OCI-LY3 (cell line): ENCODE results near the gene DNAH17.

ENCODE experiments used
- H2AFZ ChIP-seq: fragments of 200-600, 300-600 bp; shearing (Covaris generic); 2 replicates; pipeline ENCODE4 v1.6.0; 2014; ENCODE audit warnings: antibody characterized with exemption, low read depth, low read length
- H3K27ac ChIP-seq: fragments of 200-600, 300-600 bp; sonication (generic); 2 replicates; pipeline ENCODE4 v1.5.1; 2014; ENCODE audit warnings: mild to moderate bottlenecking, low read length, moderate library complexity, mixed read lengths
- H3K27me3 ChIP-seq: fragments of 200-600, 300-600 bp; sonication (generic); 2 replicates; pipeline ENCODE4 v1.6.1; 2014; ENCODE audit warnings: low read depth, low read length, mixed read lengths
- H3K36me3 ChIP-seq: fragments of 200-600, 300-600 bp; sonication (generic); replicated peaks from 2 replicates; pipeline ENCODE3; 2014; ENCODE audit warnings: low read depth, low read length, mixed read lengths
- H3K4me1 ChIP-seq: fragments of 300-600, 200-600 bp; sonication (generic); 2 replicates; pipeline ENCODE4 v1.6.1; 2014; ENCODE audit warnings: low read length, mixed read lengths
- H3K4me2 ChIP-seq: fragments of 200-600, 300-600 bp; sonication (generic); 2 replicates; pipeline ENCODE4 v1.6.1; 2014; ENCODE audit warnings: low read length, mixed read lengths
- H3K4me3 ChIP-seq: fragments of 300-600, 200-600 bp; sonication (generic); 2 replicates; pipeline ENCODE4 v1.5.1; 2014; ENCODE audit warnings: antibody characterized with exemption, mild to moderate bottlenecking, low read length, moderate library complexity
- H3K79me2 ChIP-seq: fragments of 300-600, 200-600 bp; shearing (Covaris generic); 2 replicates; pipeline ENCODE4 v1.6.1; 2014; ENCODE audit warnings: mild to moderate bottlenecking, low read length, mixed read lengths
- H3K9ac ChIP-seq: fragments of 300-600, 200-600 bp; shearing (Covaris generic); 2 replicates; pipeline ENCODE4 v1.6.0; 2014; ENCODE audit warnings: mild to moderate bottlenecking, low read length, moderate library complexity
- H3K9me3 ChIP-seq: fragments of 200-600, 300-600 bp; shearing (Covaris generic); 2 replicates; pipeline ENCODE4 v1.6.1; 2014; ENCODE audit warnings: low read length, mixed read lengths; ENCODE audit not compliant: insufficient read depth
- H4K20me1 ChIP-seq: fragments of 200-600, 300-600 bp; sonication (generic); 2 replicates; pipeline ENCODE4 v1.6.1; 2016; ENCODE audit warnings: low read length, mixed read lengths; ENCODE audit not compliant: insufficient read depth
- CTCF ChIP-seq: fragments of 200-600, 300-600 bp; sonication (generic); IDR thresholded peaks from 2 replicates; pipeline ENCODE4 v1.5.1; 2014; ENCODE audit warnings: antibody characterized with exemption, low read length, low read depth
- EZH2phosphoT487 ChIP-seq: fragments of 200-600 bp; shearing (Covaris generic); IDR thresholded peaks from 2 replicates; pipeline ENCODE4 v1.6.1; 2018; ENCODE audit warnings: antibody characterized with exemption, mixed run types, low read depth

The DNAH17 gene

DNA sequence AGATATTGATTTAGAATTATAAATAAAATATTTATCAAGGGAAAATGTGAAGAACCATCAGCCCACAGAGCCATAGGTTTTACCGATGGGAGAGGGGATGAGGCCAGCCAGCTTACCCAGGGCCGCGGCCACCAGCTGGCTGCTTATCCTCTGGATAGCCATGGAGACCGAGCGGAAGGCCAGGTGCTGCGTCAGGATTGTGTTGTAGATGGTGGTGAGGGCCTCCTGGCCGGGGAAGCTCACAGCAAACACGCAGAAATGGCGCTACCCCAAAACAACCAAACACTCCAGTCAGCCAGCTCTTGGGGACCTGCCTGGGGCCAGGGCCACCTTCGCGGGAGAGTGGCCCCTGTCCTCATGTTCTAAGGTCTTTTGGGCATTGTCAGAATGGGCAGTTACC, 97.8 kb downstream of the DNAH17 start:
- no peak for TF ChIP-seq EZH2phosphoT487
- TF ChIP-seq CTCF = no peak
- Histone ChIP-seq H3K79me2 (no peaks in the 10 kb centered on the region), H3K36me3 (peaks cover 3% of the 10 kb centered on the region), H3K4me1 (peaks cover 9% of the 10 kb centered on the region), H3K4me3 (no peak overlapping the region), H3K27ac (no peak overlapping the region), H3K27me3 (0 out of 2 replicates have a peak, but pooled peaks cover 5% of the 10 kb centered on the region), H4K20me1 (no peaks in the 10 kb centered on the region), H2AFZ (no peak overlapping the region), H3K4me2 (no peak overlapping the region), H3K9me3 (no peaks in the 10 kb centered on the region), H3K9ac (no peak overlapping the region)

- no peak overlapping the region for H3K9ac ChIP-seq
- no peak overlapping the region for H3K4me3 ChIP-seq
- peaks cover 3% of the 10 kb centered on the region for H3K36me3 ChIP-seq
- H3K9me3 ChIP-seq = no peaks in the 10 kb centered on the region
- peaks cover 15% of the 10 kb centered on the region for H3K4me1 ChIP-seq
- TF ChIP-seq CTCF (no peak), EZH2phosphoT487 (no peak)
- H4K20me1 ChIP-seq = no peaks in the 10 kb centered on the region
- no peaks in the 10 kb centered on the region for H3K79me2 ChIP-seq
- H3K27ac ChIP-seq = no peak overlapping the region
- H2AFZ ChIP-seq = no peak overlapping the region
- H3K27me3 ChIP-seq = 0 out of 2 replicates have a peak, but pooled peaks cover 5% of the 10 kb centered on the region
- no peak overlapping the region for H3K4me2 ChIP-seq
Observed at GRCh38 chr17:78478757-78479297, 98.4 kb downstream of the DNAH17 start.

- Histone ChIP-seq H3K4me1 (peaks cover 19% of the 10 kb centered on the region), H3K4me3 (no peak overlapping the region), H3K27me3 (0 out of 2 replicates have a peak, but pooled peaks cover 5% of the 10 kb centered on the region), H4K20me1 (no peaks in the 10 kb centered on the region), H3K9ac (no peak overlapping the region), H3K27ac (no peak overlapping the region), H3K79me2 (no peaks in the 10 kb centered on the region), H2AFZ (no peak overlapping the region), H3K4me2 (no peak overlapping the region), H3K9me3 (no peaks in the 10 kb centered on the region), H3K36me3 (peaks cover 3% of the 10 kb centered on the region)
- TF ChIP-seq EZH2phosphoT487 = no peak
- TF ChIP-seq CTCF = no peak
Observed at GRCh38 chr17:78477913-78478756, 99.1 kb downstream of the DNAH17 start.

DNA sequence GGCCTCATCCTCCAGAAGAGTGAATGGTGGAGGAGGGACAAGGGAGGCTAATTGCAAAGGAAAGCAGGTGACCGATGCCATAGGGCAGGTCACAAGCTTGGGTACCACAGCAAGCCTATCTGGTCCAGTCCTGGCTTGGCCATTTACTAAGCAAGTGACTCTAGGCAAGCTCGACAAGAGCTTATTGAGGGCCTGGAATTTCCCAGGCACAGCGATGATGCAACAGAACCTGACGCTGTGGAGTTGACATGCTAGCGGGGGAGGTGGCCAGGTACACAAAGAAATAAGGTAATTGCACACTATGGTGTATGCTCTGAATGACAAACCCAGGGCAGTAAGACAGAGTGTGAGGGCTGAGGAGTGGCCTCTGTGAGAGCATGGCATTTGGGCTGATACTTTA, 100.2 kb downstream of the DNAH17 start:
- H3K79me2 ChIP-seq = no peaks in the 10 kb centered on the region
- peaks cover 30% of the 10 kb centered on the region for H3K4me1 ChIP-seq
- peaks cover 3% of the 10 kb centered on the region for H3K36me3 ChIP-seq
- no peak overlapping the region for H2AFZ ChIP-seq
- H3K9ac ChIP-seq = no peak overlapping the region
- no peak for TF ChIP-seq EZH2phosphoT487
- no peak for TF ChIP-seq CTCF
- no peak overlapping the region for H3K4me3 ChIP-seq
- no peaks in the 10 kb centered on the region for H4K20me1 ChIP-seq
- H3K27me3 ChIP-seq = 0 out of 2 replicates have a peak, but pooled peaks cover 5% of the 10 kb centered on the region
- H3K27ac ChIP-seq = no peak overlapping the region
- no peaks in the 10 kb centered on the region for H3K9me3 ChIP-seq
- H3K4me2 ChIP-seq = no peak overlapping the region
